Esophagus muscularis mucosa (tissue), 4 donors: ENCODE results near the gene CPT1C. TPM values are rescaled to one million over a fixed set of nuclear protein-coding genes. Genes with fewer than 3 reads are reported as not detected.

ENCODE experiments used
- DNase-seq: peaks from one replicate; pipeline ENCODE4 v3.0.0-alpha.2; 2017; ENCODE audit errors: extremely low spot score
- H3K27ac ChIP-seq, 4 donors: fragments of 200-600 bp; sonication (generic); replicated peaks in 1 of 4; 1 replicate in 3 of 4; 2 replicates in 1 of 4; pipeline ENCODE4 v1.5.1; 2016 to 2019; ENCODE audit warnings: mild to moderate bottlenecking in 1 of 4
- H3K27me3 ChIP-seq, 4 donors: fragments of 200-600 bp; sonication (generic); one replicate each; pipeline versions ENCODE4 v1.5.1 to v1.6.0; 2016 to 2019
- H3K36me3 ChIP-seq, 4 donors: fragments of 200-600 bp; sonication (generic); one replicate each; pipeline ENCODE4 v1.5.1; 2016 to 2019
- H3K4me1 ChIP-seq, 4 donors: fragments of 200-600 bp; sonication (generic); one replicate each; pipeline ENCODE4 v1.5.1; 2016 to 2019
- H3K4me3 ChIP-seq, 4 donors: fragments of 200-600 bp; sonication (generic); 1 replicate in 2 of 4; 2 replicates in 2 of 4; pipeline ENCODE4 v1.5.1; 2016 to 2019; ENCODE audit warnings: mild to moderate bottlenecking in 4 of 4, moderate library complexity in 1 of 4
- H3K9me3 ChIP-seq, 4 donors: fragments of 200-600 bp; sonication (generic); 1 replicate in 3 of 4; 2 replicates in 1 of 4; pipeline ENCODE4 v1.5.1; 2016 to 2019
- CTCF ChIP-seq, 3 experiments: fragments of 200-600 bp in 2 of 3; fragments of 450-650 bp in 1 of 3; sonication (generic) in 2 of 3; IDR thresholded peaks; one replicate each; pipeline ENCODE4 v1.5.1; 2017 to 2019; ENCODE audit warnings: antibody characterized with exemption in 3 of 3, mild to moderate bottlenecking in 2 of 3, moderate library complexity in 1 of 3
- EP300 ChIP-seq: sonication (generic); formaldehyde crosslinking; IDR thresholded peaks from one replicate; pipeline ENCODE4 v1.6.1; 2017; ENCODE audit warnings: antibody characterized with exemption
- POLR2A ChIP-seq: fragments of 450-650 bp; IDR thresholded peaks from one replicate; pipeline ENCODE4 v1.6.1; 2017; ENCODE audit warnings: antibody characterized with exemption, moderate library complexity, mild to moderate bottlenecking, low read depth
- POLR2AphosphoS5 ChIP-seq, 2 donors: sonication (generic); formaldehyde crosslinking; IDR thresholded peaks; one replicate each; pipeline ENCODE4 v1.6.1; 2017; ENCODE audit warnings: antibody characterized with exemption in 2 of 2
- WGBS: methylation state at CpG from one replicate; pipeline ENCODE4 v1.1.5; 2018; 5-methylcytosine and 5-hydroxymethylcytosine counted together
- intact Hi-C: fragments of 100-400 bp; cut with DNase I; formaldehyde crosslinking; loops from one replicate; pipeline ENCODE4 v1.15.1; 2023
- total RNA-seq, 4 donors: library from RNA; depleted of rRNA; stranded (reverse); fragments of >200 nt; gene quantifications; one replicate each; pipeline versions ENCODE4 v1.1.0 to v1.2.1, GENCODE V29; 2016

Gene CPT1C
- total RNA-seq, 4 donors from 2014 or later: 2.7 to 6.6 (median 3.9) TPM

- H3K36me3 ChIP-seq: peaks cover 70 to 97% (median 89%) of the 10 kb centered on the region in 4 donors
Measured at GRCh38 chr19:49651820-49652550, 38.9 kb upstream of the CPT1C start.

GRCh38 chr19:49652551-49653465 is 38.1 kb upstream of the CPT1C start:
- Histone ChIP-seq H3K4me3 (no peak overlapping the region), H3K27me3 (no peaks in the 10 kb centered on the region), H3K27ac (no peak overlapping the region), H3K4me1 (no peaks in the 10 kb centered on the region), H3K9me3 (no peaks in the 10 kb centered on the region), H3K36me3 (peaks cover 71 to 97% (median 89%) of the 10 kb centered on the region in 4 donors)
- no peak for DNase-seq
- WGBS: 93% methylated on average over 47 of the region's 58 CpGs
- TF ChIP-seq POLR2AphosphoS5 (IDR thresholded peaks at IDR 0.05) (no peak), CTCF (IDR thresholded peaks at IDR 0.05) (no peak), POLR2A (no peak), EP300 (no peak)
- intact Hi-C loops: no loop called here

More at GRCh38 chr19:49651820-49652550, 38.9 kb upstream of the CPT1C start:
- no peak for DNase-seq
- TF ChIP-seq CTCF (IDR thresholded peaks at IDR 0.05): no peak
- TF ChIP-seq POLR2A: no peak
- no peak for TF ChIP-seq POLR2AphosphoS5 (IDR thresholded peaks at IDR 0.05)
- TF ChIP-seq EP300: no peak
- 96% methylated on average over 61 of the region's 110 CpGs for WGBS
- intact Hi-C loops: no loop called here
- H3K9me3 ChIP-seq: no peaks in the 10 kb centered on the region
- no peak overlapping the region for H3K4me3 ChIP-seq
- no peaks in the 10 kb centered on the region for H3K27me3 ChIP-seq
- no peak overlapping the region for H3K27ac ChIP-seq
- H3K4me1 ChIP-seq: peaks cover 0 to 4% (median 0%) of the 10 kb centered on the region in 4 donors

GRCh38 chr19:49653466-49653806 is 37.5 kb upstream of the CPT1C start:
- H3K36me3 ChIP-seq: peaks cover 71 to 97% (median 93%) of the 10 kb centered on the region in 4 donors
- no peaks in the 10 kb centered on the region for H3K4me1 ChIP-seq
- intact Hi-C loops: no loop called here
- H3K4me3 ChIP-seq: no peak overlapping the region
- no peak for DNase-seq
- no peak for TF ChIP-seq CTCF (IDR thresholded peaks at IDR 0.05)
- TF ChIP-seq POLR2AphosphoS5 (IDR thresholded peaks at IDR 0.05): no peak
- TF ChIP-seq EP300: no peak
- no peak for TF ChIP-seq POLR2A
- no peaks in the 10 kb centered on the region for H3K9me3 ChIP-seq
- no peaks in the 10 kb centered on the region for H3K27me3 ChIP-seq
- no peak overlapping the region for H3K27ac ChIP-seq
- 75% methylated on average over 2 of the region's 13 CpGs for WGBS

- peaks cover 81 to 99% (median 96%) of the 10 kb centered on the region in 4 donors for H3K36me3 ChIP-seq
- WGBS: 81% methylated on average over 7 of the region's 10 CpGs
Measured at GRCh38 chr19:49654581-49654980, 36.3 kb upstream of the CPT1C start.

More at GRCh38 chr19:49654581-49654980, 36.3 kb upstream of the CPT1C start:
- intact Hi-C loops: no loop called here
- H3K27ac ChIP-seq: no peak overlapping the region
- H3K4me3 ChIP-seq: no peak overlapping the region
- no peak for DNase-seq
- H3K9me3 ChIP-seq: no peaks in the 10 kb centered on the region
- TF ChIP-seq POLR2AphosphoS5 (IDR thresholded peaks at IDR 0.05) (no peak), CTCF (IDR thresholded peaks at IDR 0.05) (no peak), POLR2A (no peak), EP300 (no peak)
- no peaks in the 10 kb centered on the region for H3K4me1 ChIP-seq
- H3K27me3 ChIP-seq: no peaks in the 10 kb centered on the region
